HCT116 (cell line): ENCODE measurements around the gene SAMD10.

Experiments
- CEBPB ChIP-seq: IDR thresholded peaks from 2 replicates; pipeline ENCODE4 v1.6.1; 2012; ENCODE audit warnings: low read depth
- CTCF ChIP-seq, 3 experiments: fragments of 200-600 bp in 1 of 3; sonication (generic) in 1 of 3; IDR thresholded peaks in 2 of 3; conservative IDR thresholded peaks in 1 of 3; 2 replicates each; pipeline ENCODE4 v1.5.1; 2012 to 2017; ENCODE audit warnings: low read depth in 2 of 3, low read length in 2 of 3, antibody characterized with exemption in 1 of 3, borderline replicate concordance in 1 of 3, control low read depth in 1 of 3, mild to moderate bottlenecking in 1 of 3, mixed read lengths in 1 of 3, mixed run types in 1 of 3, moderate library complexity in 1 of 3; ENCODE audit not compliant: insufficient read depth in 1 of 3
- EZH2 ChIP-seq: fragments of 200-600 bp; sonication (generic); IDR thresholded peaks from 2 replicates; pipeline ENCODE4 v1.6.1; 2017; ENCODE audit warnings: antibody characterized with exemption, mixed run types
- EZH2phosphoT487 ChIP-seq: fragments of 200-600 bp; IDR thresholded peaks from 2 replicates; pipeline ENCODE4 v1.6.1; 2018; ENCODE audit warnings: antibody characterized with exemption, borderline replicate concordance
- JUND ChIP-seq: IDR thresholded peaks from 2 replicates; pipeline ENCODE4 v1.6.1; 2012
- MAX ChIP-seq: IDR thresholded peaks from 2 replicates; pipeline ENCODE4 v1.6.1; 2012
- POLR2A ChIP-seq: IDR thresholded peaks from 2 replicates; pipeline ENCODE4 v1.7.0; 2011; ENCODE audit warnings: borderline replicate concordance; ENCODE audit not compliant: insufficient read depth, insufficient read length; ENCODE audit errors: extremely low read depth
- POLR2AphosphoS5 ChIP-seq: IDR thresholded peaks from 2 replicates; pipeline ENCODE4 v1.6.1; 2011; ENCODE audit warnings: mild to moderate bottlenecking, low read depth, low read length, moderate library complexity
- SIN3A ChIP-seq: IDR thresholded peaks from 2 replicates; pipeline ENCODE4 v1.6.1; 2012; ENCODE audit warnings: low read depth
- SP1 ChIP-seq: IDR thresholded peaks from 2 replicates; pipeline ENCODE4 v1.6.1; 2012; ENCODE audit warnings: low read depth
- SRF ChIP-seq: IDR thresholded peaks from 2 replicates; pipeline ENCODE4 v1.6.1; 2012; ENCODE audit warnings: low read depth
- YY1 ChIP-seq: IDR thresholded peaks from 2 replicates; pipeline ENCODE4 v1.6.1; 2011; ENCODE audit warnings: low read length, low read depth, moderate library complexity, mild to moderate bottlenecking; ENCODE audit not compliant: insufficient replicate concordance; ENCODE audit errors: extremely low read depth
- ZNF274 ChIP-seq: fragments of 200-500 bp; sonication (Bioruptor generic); IDR thresholded peaks from 2 replicates; pipeline ENCODE4 v1.6.1; 2014; ENCODE audit warnings: mild to moderate bottlenecking, low read depth, low read length, inconsistent platforms

GRCh38 chr20:64010711-64011237 lies 31.3 kb upstream of the SAMD10 start:
- TF ChIP-seq SIN3A (no peak), CTCF (IDR thresholded peaks at IDR 0.05 in 2 of 3, conservative IDR thresholded peaks at IDR 0.05 in 1 of 3; ENCODE audit: borderline replicate concordance in 1 of 3, insufficient read depth in 1 of 3, low read depth in 2 of 3, low read length in 2 of 3) (no peak), YY1 (no peak), POLR2A (no peak), EZH2phosphoT487 (no peak), ZNF274 (no peak), EZH2 (no peak), POLR2AphosphoS5 (no peak), CEBPB (no peak), JUND (no peak), SRF (no peak), MAX (no peak), SP1 (no peak)
